GM12878 (cell line): ENCODE results near the gene AP1B1. TPM values are rescaled to one million over a fixed set of nuclear protein-coding genes. Genes with fewer than 3 reads are reported as not detected.

Source experiments
- ATAC-seq: fragments of 200-7000 bp; cut with Tn5 transposase; 3 replicates; pipeline ENCODE4 v1.9.1; 2020; ENCODE audit warnings: mild to moderate bottlenecking, moderate library complexity
- BruUV-seq: library from RNA; stranded (reverse); fragments of 400-500 nt; replicated peaks from 2 replicates; lab custom pipeline; 2021; lab: Mats Ljungman, UMichigan
- CTCF ChIA-PET: fragments of 300-600 bp; sonication (Branson Sonifier 250); formaldehyde crosslinking; extraction: SDS; loops from one replicate; lab custom pipeline; 2021; ENCODE audit warnings: inconsistent platforms; lab: Yijun Ruan, JAX
- POLR2A ChIA-PET: fragments of 350-600 bp; formaldehyde crosslinking; extraction: SDS; loops from one replicate; lab custom pipeline; 2021; ENCODE audit warnings: inconsistent platforms; lab: Charles Lee
- RAD21 ChIA-PET: fragments of 300-600 bp; sonication (Branson Sonifier 250); formaldehyde crosslinking; loops from one replicate; lab custom pipeline; 2023; ENCODE audit warnings: antibody characterized with exemption; ENCODE audit not compliant: unreplicated experiment; lab: Charles Lee
- SMC1A ChIA-PET: fragments of 300-600 bp; sonication (Branson Sonifier 250); formaldehyde crosslinking; loops from one replicate; lab custom pipeline; 2023; ENCODE audit not compliant: unreplicated experiment, uncharacterized antibody; lab: Charles Lee
- DNase-seq: peaks from one replicate; pipeline ENCODE4 v3.0.0-alpha.2; 2011; ENCODE audit warnings: low read depth, low spot score
- FAIRE-seq: peaks from 3 replicates; lab custom pipeline; 2011; peaks lifted over from hg19 to GRCh38; lab: Jason Lieb, UNC
- H2AFZ ChIP-seq: 2 replicates; pipeline ENCODE4 v1.6.0; 2011; ENCODE audit warnings: low read depth, low read length, control low read depth; ENCODE audit not compliant: control insufficient read depth
- H3K27ac ChIP-seq: 2 replicates; pipeline ENCODE4 v1.5.1; 2011; ENCODE audit warnings: control low read depth; ENCODE audit not compliant: control insufficient read depth, insufficient read depth
- H3K27me3 ChIP-seq, 2 experiments: replicated peaks in 1 of 2; 2 replicates each; pipeline versions ENCODE4 v1.6.0 to v1.6.1; 2011; ENCODE audit warnings: low read length in 1 of 2; ENCODE audit not compliant: control insufficient read depth in 2 of 2, insufficient read depth in 2 of 2
- H3K36me3 ChIP-seq, 2 experiments: 2 replicates each; pipeline ENCODE4 v1.5.1; 2011; ENCODE audit warnings: low read length in 1 of 2; ENCODE audit not compliant: control insufficient read depth in 2 of 2, insufficient read depth in 2 of 2
- H3K4me1 ChIP-seq: 2 replicates; pipeline ENCODE4 v1.6.1; 2011; ENCODE audit warnings: mild to moderate bottlenecking, low read length, moderate library complexity, mixed read lengths; ENCODE audit not compliant: control insufficient read depth, insufficient read depth
- H3K4me2 ChIP-seq: 2 replicates; pipeline ENCODE4 v1.6.0; 2011; ENCODE audit warnings: control low read depth; ENCODE audit not compliant: control insufficient read depth, insufficient read depth
- H3K4me3 ChIP-seq: fragments of 200-600 bp; sonication (generic); 2 replicates; pipeline ENCODE4 v1.5.1; 2016
- H3K79me2 ChIP-seq: 2 replicates; pipeline ENCODE4 v1.6.0; 2011; ENCODE audit warnings: low read length; ENCODE audit not compliant: control insufficient read depth, insufficient read depth
- H3K9ac ChIP-seq: 2 replicates; pipeline ENCODE4 v1.8.0; 2011; ENCODE audit warnings: low read length, control low read depth, mixed read lengths; ENCODE audit not compliant: control insufficient read depth, insufficient read depth
- H3K9me3 ChIP-seq: replicated peaks from 3 replicates; pipeline ENCODE4 v1.5.1; 2011; ENCODE audit warnings: mild to moderate bottlenecking, low read length; ENCODE audit not compliant: control insufficient read depth, insufficient read depth
- H4K20me1 ChIP-seq: 2 replicates; pipeline ENCODE4 v1.6.0; 2011; ENCODE audit not compliant: control insufficient read depth, insufficient read depth
- BRCA1 ChIP-seq: IDR thresholded peaks from 2 replicates; pipeline ENCODE4 v1.6.1; 2011; ENCODE audit warnings: low read depth, low read length, improper control_type of control experiment
- ELK1 ChIP-seq: IDR thresholded peaks from 2 replicates; pipeline ENCODE4 v1.6.1; 2012; ENCODE audit warnings: low read depth, low read length, improper control_type of control experiment
- EP300 ChIP-seq, 2 experiments: fragments of 150-350 bp in 1 of 2; IDR thresholded peaks; 2 replicates each; pipeline ENCODE4 v1.6.1; 2011 to 2012; ENCODE audit warnings: low read depth in 2 of 2, low read length in 2 of 2, borderline replicate concordance in 1 of 2, improper control_type of control experiment in 1 of 2, inconsistent platforms in 1 of 2; ENCODE audit not compliant: control insufficient read depth in 1 of 2
- EZH2 ChIP-seq: IDR thresholded peaks from 2 replicates; pipeline ENCODE4 v1.6.1; 2012; ENCODE audit warnings: low read depth, mild to moderate bottlenecking, control low read depth, inconsistent platforms, low read length, borderline replicate concordance; ENCODE audit not compliant: control insufficient read depth
- HCFC1 ChIP-seq: fragments of 150-350 bp; IDR thresholded peaks from 2 replicates; pipeline ENCODE4 v1.6.1; 2014; ENCODE audit warnings: low read length
- IRF5 ChIP-seq: fragments of 450-650 bp; IDR thresholded peaks from 2 replicates; pipeline ENCODE4 v1.6.1; 2017; ENCODE audit warnings: borderline replicate concordance
- MLLT1 ChIP-seq: fragments of 450-650 bp; IDR thresholded peaks from 2 replicates; pipeline ENCODE4 v1.6.1; 2016; ENCODE audit warnings: mild to moderate bottlenecking
- MTA2 ChIP-seq: fragments of 450-650 bp; IDR thresholded peaks from 2 replicates; pipeline ENCODE4 v1.6.1; 2016; ENCODE audit warnings: low read depth, mild to moderate bottlenecking, moderate library complexity
- RB1 ChIP-seq: fragments of 450-650 bp; formaldehyde crosslinking; IDR thresholded peaks from 2 replicates; pipeline ENCODE4 v1.6.1; 2017; ENCODE audit warnings: mild to moderate bottlenecking, borderline replicate concordance
- RELA ChIP-seq: fragments of 450-650 bp; IDR thresholded peaks from 2 replicates; pipeline ENCODE4 v1.8.0; 2014; ENCODE audit warnings: borderline replicate concordance; ENCODE audit not compliant: partially characterized antibody
- RELB ChIP-seq: fragments of 450-650 bp; IDR thresholded peaks from 2 replicates; pipeline ENCODE4 v1.6.1; 2017; ENCODE audit warnings: low read depth, mild to moderate bottlenecking, moderate library complexity
- SMAD5 ChIP-seq: IDR thresholded peaks from 2 replicates; pipeline ENCODE4 v1.6.1; 2016; ENCODE audit warnings: antibody characterized with exemption, low read depth
- WGBS: methylation state at CpG from one replicate; pipeline ENCODE4 v1.1.6; 2016; ENCODE audit warnings: low lambda C conversion rate; ENCODE audit not compliant: insufficient replicate concordance, insufficient coverage; ENCODE audit errors: missing lambda C conversion rate; 5-methylcytosine and 5-hydroxymethylcytosine counted together
- in situ Hi-C: fragments of 300-500 bp; cut with MboI; formaldehyde crosslinking; loops from 9 replicates; pipeline ENCODE4 v1.14.3; 2018; ENCODE audit warnings: mixed read lengths
- intact Hi-C: fragments of 100-400 bp; cut with micrococcal nuclease; formaldehyde crosslinking; loops from one replicate; pipeline ENCODE4 v1.14.2; 2022; ENCODE audit not compliant: unreplicated experiment
- polyA plus RNA-seq, 11 experiments: library from polyadenylated mRNA; depleted of rRNA in 4 of 11; unstranded in 6 of 11; stranded (reverse) in 5 of 11; fragments of >200 nt; fragmentation: Nextera tagmentation in 4 of 11; fragmentation: Illumina TruSeq in 1 of 11; extraction: Ambion mirVana in 4 of 11; extraction: Trizol in 1 of 11; gene quantifications; 1 replicate in 1 of 11; 2 replicates in 10 of 11; pipeline versions ENCODE4 v1.2.1 to v1.2.3, GENCODE V29; 2011 to 2016; ENCODE audit warnings: inconsistent platforms in 2 of 11, missing spikeins in 2 of 11, low read depth in 1 of 11
- total RNA-seq, 4 experiments: library from RNA; depleted of rRNA in 3 of 4; stranded (reverse); fragments of >200 nt in 3 of 4; fragmentation: Illumina TruSeq in 1 of 4; extraction: Trizol in 1 of 4; gene quantifications; 2 replicates each; pipeline versions ENCODE4 v1.2.1 to v1.2.3, GENCODE V29; 2013 to 2021
- TF ChIP-seq, protein P1 (sequence below): fragments of 150-350 bp; IDR thresholded peaks from 2 replicates; pipeline ENCODE4 v1.6.1; 2016; ENCODE audit warnings: low read depth, low read length

AP1B1 gene
- total and polyA plus RNA-seq, 10 of the 15 experiments (the other 5 are each of a cell fraction or from before 2014, with no cell fraction given) = 2.1 to 98.6 (median 57.8) TPM

DNA sequence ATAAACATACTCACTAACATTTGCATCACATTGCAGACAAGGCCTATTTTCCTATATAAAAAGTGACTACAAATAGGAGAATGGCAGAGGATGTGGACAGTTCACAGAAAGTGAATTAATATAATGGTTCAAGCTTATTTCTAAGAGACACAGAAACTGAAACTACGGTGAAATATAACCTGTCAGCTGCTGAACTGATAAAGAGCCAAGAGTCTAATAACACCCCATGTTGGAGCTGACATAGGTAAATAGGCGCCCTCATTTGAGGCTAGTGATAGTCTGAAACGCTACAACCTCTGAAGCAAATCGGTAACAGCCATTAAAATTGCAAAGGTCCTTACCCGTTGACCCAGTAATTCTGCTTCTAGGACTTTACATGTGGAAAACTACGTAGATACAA is 14.0 kb downstream of the AP1B1 start (continued):
- TF ChIP-seq IRF5 (no peak), BRCA1 (no peak)

- Histone ChIP-seq H3K4me3 (no peak overlapping the region), H4K20me1 (no peaks in the 10 kb centered on the region), H3K36me3 (peaks cover 3 to 14% of the 10 kb centered on the region in 2 experiments), H3K9me3 (no peaks in the 10 kb centered on the region), H3K27ac (no peak overlapping the region), H2AFZ (no peak overlapping the region), H3K27me3 (no peaks in the 10 kb centered on the region), H3K9ac (no peak overlapping the region), H3K79me2 (peaks cover 25% of the 10 kb centered on the region), H3K4me2 (no peak overlapping the region), H3K4me1 (peaks cover 7% of the 10 kb centered on the region)
- in situ Hi-C loops (no loop called here), intact Hi-C loops (no loop called here)
- no TSS peak for BruUV-seq
- CTCF ChIA-PET = interaction anchor here (0.6 kb wide), 1 partner anchor 63 kb away, joined by 3 read pairs; no protein-coding TSS in a partner anchor
- POLR2A ChIA-PET = interaction anchor here (0.8 kb wide), 1 partner anchor 16 kb away, joined by 4 read pairs; no protein-coding TSS in a partner anchor
- 90% methylated on average over 7 of the region's 7 CpGs for WGBS
- FAIRE-seq = no peak
- no peak for ATAC-seq
- SMC1A ChIA-PET = interaction anchor here (0.7 kb wide), 1 partner anchor 14 kb away, joined by 3 read pairs; no protein-coding TSS in a partner anchor
- no peak for DNase-seq
- RAD21 ChIA-PET = interaction anchor here (0.6 kb wide), 1 partner anchor 572 kb away, joined by 3 read pairs; no protein-coding TSS in a partner anchor
- no peak for TF ChIP-seq EZH2
- no peak for TF ChIP-seq HCFC1
- TF ChIP-seq, protein P1, sequence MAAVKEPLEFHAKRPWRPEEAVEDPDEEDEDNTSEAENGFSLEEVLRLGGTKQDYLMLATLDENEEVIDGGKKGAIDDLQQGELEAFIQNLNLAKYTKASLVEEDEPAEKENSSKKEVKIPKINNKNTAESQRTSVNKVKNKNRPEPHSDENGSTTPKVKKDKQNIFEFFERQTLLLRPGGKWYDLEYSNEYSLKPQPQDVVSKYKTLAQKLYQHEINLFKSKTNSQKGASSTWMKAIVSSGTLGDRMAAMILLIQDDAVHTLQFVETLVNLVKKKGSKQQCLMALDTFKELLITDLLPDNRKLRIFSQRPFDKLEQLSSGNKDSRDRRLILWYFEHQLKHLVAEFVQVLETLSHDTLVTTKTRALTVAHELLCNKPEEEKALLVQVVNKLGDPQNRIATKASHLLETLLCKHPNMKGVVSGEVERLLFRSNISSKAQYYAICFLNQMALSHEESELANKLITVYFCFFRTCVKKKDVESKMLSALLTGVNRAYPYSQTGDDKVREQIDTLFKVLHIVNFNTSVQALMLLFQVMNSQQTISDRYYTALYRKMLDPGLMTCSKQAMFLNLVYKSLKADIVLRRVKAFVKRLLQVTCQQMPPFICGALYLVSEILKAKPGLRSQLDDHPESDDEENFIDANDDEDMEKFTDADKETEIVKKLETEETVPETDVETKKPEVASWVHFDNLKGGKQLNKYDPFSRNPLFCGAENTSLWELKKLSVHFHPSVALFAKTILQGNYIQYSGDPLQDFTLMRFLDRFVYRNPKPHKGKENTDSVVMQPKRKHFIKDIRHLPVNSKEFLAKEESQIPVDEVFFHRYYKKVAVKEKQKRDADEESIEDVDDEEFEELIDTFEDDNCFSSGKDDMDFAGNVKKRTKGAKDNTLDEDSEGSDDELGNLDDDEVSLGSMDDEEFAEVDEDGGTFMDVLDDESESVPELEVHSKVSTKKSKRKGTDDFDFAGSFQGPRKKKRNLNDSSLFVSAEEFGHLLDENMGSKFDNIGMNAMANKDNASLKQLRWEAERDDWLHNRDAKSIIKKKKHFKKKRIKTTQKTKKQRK = no peak
- no peak for TF ChIP-seq RELB
- TF ChIP-seq EP300 (IDR thresholded peaks at IDR 0.05; ENCODE audit: borderline replicate concordance in 1 of 2, control insufficient read depth in 1 of 2, low read depth in 2 of 2, low read length in 2 of 2) = no peak
- no peak for TF ChIP-seq RB1
- TF ChIP-seq RELA = no peak
- no peak for TF ChIP-seq MTA2
- no peak for TF ChIP-seq SMAD5
- TF ChIP-seq ELK1 = no peak
- TF ChIP-seq MLLT1 = no peak
Measured at GRCh38 chr22:29370537-29370936, 17.8 kb downstream of the AP1B1 start.
